Forelimb muscle (tissue), 1 donor: ENCODE results near the gene ZNF438. TPM values are rescaled to one million over a fixed set of nuclear protein-coding genes. Genes with fewer than 3 reads are reported as not detected.
"Not testable (repeated sequence)": the region's sequence is repeated elsewhere in the genome, so short reads cannot be mapped to it uniquely, and the experiment has no call there.

Experiments used
- DNase-seq: peaks from one replicate; pipeline ENCODE4 v3.0.0-alpha.2; 2013; ENCODE audit warnings: low read depth
- polyA plus RNA-seq: library from polyadenylated mRNA; unstranded; fragments of 120-200 nt; gene quantifications from one replicate; pipeline ENCODE4 v1.2.1, GENCODE V29; 2013; ENCODE audit not compliant: insufficient read length

The ZNF438 gene
- polyA plus RNA-seq, 1 donor: 15.8 TPM

DNA sequence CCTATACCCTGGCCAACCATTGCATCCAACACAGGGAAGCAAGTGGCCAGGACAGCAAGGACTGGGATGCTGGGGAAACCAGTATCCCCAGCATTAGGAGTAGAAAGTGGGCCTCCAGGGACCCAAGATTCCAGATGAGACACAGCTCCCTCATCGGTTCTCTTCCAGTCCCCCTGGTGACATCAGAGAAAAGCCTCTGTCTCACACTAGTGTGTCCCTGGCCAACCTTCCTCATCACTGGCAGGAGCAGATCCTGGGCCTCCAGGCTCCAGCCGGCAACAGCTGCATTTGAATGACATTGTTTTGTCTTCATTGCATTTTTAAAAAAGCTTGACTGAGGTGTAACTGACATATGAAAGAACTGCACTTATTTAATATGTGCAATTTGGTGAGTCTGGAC lies 224.8 kb downstream of the ZNF438 start:
- no peak for DNase-seq

DNA sequence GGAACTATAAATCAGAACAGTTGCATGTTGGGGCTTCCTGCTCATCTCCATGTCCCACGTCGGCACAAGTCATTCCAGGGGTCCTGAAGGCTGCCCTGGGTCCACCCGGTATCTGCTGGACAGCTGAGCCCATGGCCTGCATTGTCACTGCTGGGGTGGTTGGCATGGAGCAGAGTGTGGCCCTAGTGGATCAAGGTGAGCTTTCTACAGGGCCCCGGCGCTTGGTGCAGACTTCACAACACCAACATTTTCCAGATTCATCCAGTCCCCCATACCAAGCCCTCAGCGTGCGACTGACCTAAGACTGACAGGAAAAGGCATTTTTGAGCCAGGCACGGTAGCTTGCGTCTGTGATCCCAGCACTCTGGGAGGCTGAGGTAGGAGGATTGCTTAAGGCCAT lies 226.6 kb downstream of the ZNF438 start:
- no peak for DNase-seq

DNA sequence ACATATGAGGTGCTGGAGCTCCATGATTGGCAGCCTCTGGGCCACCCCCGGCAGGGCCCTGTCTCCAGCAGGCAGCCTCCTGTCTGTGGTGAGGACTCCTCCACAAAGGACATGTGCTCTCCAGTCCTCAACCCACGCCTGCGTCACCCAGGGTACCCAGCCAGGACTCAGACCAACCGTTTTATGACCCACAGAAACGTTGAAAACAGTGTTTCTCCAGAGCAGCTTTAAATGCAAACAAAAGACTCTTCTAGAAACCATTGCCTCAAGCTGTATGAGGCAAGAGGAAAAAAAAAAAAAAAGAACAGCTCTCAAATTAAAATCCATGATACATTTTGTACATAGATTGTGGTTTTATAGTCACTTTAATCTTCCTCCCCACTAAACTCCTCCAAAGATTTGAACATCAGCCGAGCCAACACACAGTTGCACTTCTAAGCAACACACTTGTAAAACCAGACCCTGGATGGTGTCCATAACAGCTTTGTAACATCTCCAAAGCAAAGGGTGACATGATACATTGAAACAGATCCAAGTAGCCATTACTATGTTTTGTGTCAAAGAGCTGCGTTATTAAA lies 227.1 kb downstream of the ZNF438 start:
- no peak for DNase-seq

DNA sequence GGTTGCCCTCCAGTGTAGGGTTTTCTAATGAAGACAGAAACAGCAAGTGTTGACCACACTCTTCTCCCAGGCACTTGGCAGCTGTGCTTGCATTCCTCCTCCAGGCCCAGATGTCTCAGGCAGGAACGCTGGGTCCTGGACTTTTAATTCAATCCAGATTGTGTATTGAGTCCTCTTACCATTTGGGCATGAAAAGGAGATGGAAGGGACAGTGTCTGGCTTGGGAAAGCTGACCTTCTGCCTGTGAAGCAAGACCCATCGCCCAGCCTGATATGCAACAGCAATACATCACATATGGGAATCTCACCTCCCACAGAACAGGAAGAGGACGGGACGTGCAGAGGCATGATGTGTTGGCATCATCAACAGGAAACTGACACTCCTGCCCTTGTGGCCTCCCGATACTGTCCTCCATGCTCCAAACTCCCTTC lies 227.8 kb downstream of the ZNF438 start:
- DNase-seq: no peak

DNA sequence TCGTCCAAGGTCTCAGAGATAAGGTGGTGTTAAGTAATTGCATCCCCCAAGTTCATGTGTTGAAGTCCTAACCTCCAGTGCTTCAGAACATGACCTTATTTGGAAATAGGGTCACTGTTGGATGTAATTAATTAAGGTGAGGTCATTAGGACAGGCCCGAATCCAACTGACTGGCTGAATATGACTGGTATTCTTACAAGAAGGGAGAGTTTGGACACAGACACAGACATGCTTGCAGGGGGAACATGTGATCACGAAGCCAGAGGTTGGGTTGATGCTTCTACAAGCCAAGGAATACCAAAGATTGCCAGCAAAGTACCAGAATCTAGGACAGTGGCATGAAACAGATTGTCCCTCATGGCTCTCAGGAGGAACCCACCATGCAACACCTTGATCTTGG lies 228.6 kb downstream of the ZNF438 start:
- no peak for DNase-seq

DNA sequence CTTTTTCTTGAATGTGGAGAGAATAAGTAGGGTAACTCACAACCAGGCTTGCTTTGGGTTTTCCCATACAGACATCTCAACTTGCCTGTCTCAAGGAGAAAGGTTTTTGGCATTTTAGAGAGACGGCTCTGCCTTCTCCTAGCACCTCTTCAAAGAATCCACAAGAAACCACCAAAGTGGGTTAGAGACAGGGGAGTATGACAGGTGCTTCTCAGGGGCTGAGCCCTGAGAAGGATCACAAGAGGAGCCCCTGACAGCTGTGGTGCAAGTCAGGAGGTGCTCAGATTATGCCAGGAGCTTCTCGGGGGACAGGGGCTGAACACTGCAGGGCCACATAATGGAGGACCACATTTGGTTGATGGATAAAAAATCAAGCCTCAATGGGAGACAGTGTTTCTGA lies 231.3 kb downstream of the ZNF438 start:
- DNase-seq: no peak

DNA sequence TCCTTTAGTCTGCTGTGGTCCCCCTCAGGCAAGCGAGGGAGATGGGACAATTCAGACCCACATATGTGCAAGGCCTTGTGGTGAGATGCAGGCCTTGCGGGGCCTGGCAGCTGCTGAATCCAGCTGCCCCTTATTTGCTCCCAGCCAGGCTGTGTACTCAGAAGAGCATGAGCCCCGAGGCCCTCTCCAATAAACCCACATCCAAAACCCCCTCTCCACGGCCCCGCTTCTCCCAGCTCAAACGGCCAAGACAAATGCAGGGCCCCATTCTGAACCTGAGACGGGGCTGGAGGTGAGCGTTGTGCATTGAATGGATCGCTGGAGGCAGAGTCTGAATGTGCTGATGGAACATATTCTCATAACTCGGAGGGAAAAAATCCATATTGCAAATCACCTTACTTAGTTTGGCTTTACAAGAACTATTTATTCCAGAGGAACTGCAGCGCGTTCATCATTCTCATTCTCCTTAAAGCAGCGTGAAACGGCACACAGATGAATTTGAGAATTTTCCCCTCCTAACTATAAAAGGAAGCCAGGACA lies 232.9 kb downstream of the ZNF438 start:
- no peak for DNase-seq

DNA sequence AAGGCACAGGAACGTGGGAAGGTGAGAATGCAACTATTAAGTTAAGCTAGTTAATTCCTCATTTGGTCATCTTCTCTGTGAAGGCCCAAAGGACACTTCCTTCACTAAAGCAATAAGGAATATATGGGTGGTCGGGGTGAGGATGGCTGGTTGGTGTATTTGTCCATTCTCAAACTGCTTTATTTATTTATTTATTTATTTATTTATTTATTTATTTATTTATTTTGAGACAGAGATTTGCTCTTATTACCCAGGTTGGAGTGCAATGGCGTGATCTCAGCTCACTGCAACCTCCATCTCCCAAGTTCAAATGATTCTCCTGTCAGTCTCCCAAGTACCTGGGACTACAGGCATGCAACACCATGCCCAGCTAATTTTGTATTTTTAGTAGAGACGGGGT lies 236.6 kb downstream of the ZNF438 start:
- DNase-seq: not testable (repeated sequence)
